GM12873 (cell line): ENCODE results near the gene ASS1.

Source experiments
- TF ChIP-seq, protein P1 (sequence below): IDR thresholded peaks from 2 replicates; pipeline ENCODE4 v1.5.1; 2012; ENCODE audit warnings: low read depth, mild to moderate bottlenecking, moderate library complexity, low read length, control low read depth; ENCODE audit not compliant: insufficient read depth; ENCODE audit errors: missing control alignments

ASS1 gene

GRCh38 chr9:130542457-130543228, 97.9 kb downstream of the ASS1 start:
- TF ChIP-seq, protein P1, sequence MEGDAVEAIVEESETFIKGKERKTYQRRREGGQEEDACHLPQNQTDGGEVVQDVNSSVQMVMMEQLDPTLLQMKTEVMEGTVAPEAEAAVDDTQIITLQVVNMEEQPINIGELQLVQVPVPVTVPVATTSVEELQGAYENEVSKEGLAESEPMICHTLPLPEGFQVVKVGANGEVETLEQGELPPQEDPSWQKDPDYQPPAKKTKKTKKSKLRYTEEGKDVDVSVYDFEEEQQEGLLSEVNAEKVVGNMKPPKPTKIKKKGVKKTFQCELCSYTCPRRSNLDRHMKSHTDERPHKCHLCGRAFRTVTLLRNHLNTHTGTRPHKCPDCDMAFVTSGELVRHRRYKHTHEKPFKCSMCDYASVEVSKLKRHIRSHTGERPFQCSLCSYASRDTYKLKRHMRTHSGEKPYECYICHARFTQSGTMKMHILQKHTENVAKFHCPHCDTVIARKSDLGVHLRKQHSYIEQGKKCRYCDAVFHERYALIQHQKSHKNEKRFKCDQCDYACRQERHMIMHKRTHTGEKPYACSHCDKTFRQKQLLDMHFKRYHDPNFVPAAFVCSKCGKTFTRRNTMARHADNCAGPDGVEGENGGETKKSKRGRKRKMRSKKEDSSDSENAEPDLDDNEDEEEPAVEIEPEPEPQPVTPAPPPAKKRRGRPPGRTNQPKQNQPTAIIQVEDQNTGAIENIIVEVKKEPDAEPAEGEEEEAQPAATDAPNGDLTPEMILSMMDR: no peak

DNA sequence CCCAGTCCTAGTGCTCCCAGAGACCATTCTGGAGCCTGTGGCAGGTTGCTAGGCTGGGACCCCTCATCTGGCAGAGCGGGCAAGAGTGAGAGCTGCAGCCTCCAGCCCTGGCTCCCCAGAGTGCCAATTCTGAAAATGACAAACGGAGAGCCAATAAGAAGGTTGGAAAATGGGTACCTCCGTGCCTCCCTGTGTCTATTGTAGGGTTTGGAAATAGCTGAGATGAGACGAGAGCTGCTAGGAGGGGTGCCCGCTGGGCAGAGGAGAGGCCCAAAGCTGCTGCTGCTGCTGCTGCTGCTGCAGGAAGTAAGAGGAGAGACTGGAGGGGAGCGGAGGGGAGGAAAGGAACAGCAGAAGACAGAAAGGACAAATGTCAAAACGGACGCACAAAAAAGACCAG, 98.6 kb downstream of the ASS1 start:
- TF ChIP-seq, protein P1: no peak

DNA sequence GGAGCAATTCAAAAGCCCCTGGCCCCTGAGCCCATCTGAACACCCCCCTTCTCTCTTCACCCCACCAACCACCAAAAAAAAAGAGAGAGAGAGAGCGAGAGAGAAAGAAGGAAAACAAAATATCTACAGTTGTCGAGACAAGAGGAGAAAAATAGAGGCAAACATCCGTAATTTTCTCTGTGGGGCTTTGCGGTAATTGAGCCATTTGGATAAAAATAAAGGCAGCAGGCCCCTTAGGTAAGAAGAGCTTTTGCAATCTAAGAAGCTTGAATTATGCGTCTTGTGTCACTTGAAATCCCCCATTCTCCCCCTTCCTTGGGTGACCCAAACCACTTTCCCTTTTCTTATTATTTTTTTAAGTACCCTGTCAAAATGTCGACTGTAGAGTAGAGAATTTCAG, 99.1 kb downstream of the ASS1 start:
- TF ChIP-seq, protein P1: no peak

- TF ChIP-seq, protein P1: no peak
Observed at GRCh38 chr9:130544364-130544763, 99.6 kb downstream of the ASS1 start.

GRCh38 chr9:130548103-130548502, 103.3 kb downstream of the ASS1 start:
- TF ChIP-seq, protein P1: no peak

DNA sequence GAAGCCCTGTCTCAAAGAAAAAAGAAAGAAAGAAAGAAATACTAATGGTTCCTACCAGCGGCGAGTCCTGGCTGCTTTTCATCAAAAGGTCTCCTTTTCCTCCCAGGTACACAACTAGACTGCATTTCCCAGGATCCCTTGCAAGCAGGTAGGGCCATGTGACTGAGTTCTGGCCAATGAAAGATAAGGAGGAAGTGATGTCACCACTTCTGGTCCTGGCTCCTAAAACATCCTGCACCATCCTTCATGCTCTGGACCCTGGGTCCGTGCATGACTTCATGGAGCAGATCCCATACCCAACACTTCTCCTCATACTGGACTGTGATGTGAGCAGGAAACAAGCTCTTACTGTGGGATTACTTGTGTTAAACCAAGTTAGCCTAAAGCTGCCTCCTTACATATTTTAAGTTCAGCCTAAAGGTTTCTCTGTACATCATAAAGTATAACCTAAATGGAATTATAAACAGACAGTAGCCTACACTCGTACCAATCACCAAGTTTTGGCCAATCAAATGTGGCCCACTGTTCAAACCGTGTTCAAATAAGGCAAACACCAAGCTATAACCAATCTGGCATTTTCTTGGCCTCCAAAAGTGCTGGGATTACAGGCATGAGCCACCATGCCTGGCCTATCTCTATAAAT, 104.5 kb downstream of the ASS1 start:
- TF ChIP-seq, protein P1: no peak
